HG02852 (cell line): ENCODE measurements around the gene FLAD1.
"Not testable (repeated sequence)": the region's sequence is repeated elsewhere in the genome, so short reads cannot be mapped to it uniquely, and the experiment has no call there.

ENCODE experiments used
- ATAC-seq: cut with Tn5 transposase; IDR thresholded peaks from one replicate; pipeline ENCODE4 v1.9.1; 2021; ENCODE audit warnings: mild to moderate bottlenecking, moderate library complexity; ENCODE audit not compliant: unreplicated experiment

Gene FLAD1

DNA sequence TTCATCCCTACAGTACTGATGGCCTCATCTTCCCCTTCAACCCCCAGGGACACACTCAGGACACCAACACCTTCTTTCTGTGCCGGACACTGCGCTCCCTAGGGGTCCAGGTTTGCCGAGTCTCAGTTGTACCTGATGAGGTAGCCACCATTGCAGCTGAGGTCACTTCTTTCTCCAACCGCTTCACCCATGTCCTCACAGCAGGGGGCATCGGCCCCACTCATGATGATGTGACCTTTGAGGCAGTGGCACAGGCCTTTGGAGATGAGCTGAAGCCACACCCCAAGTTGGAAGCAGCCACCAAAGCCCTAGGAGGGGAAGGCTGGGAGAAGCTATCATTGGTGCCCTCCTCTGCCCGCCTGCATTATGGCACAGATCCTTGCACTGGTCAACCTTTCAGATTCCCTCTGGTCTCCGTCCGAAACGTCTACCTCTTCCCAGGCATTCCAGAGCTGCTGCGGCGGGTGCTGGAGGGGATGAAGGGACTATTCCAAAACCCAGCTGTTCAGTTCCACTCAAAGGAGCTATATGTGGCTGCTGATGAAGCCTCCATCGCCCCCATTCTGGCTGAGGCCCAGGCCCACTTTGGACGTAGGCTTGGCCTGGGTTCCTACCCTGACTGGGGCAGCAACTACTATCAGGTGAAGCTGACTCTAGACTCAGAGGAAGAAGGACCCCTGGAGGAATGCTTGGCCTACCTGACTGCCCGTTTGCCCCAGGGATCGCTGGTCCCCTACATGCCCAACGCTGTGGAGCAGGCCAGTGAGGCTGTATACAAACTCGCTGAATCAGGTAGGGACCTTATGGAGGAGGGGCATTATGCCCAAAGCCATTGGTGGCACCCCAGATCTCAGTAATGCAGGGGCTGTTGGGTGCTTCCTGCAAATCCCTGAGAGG, 5.2 kb downstream of the FLAD1 start:
- ATAC-seq = no peak

DNA sequence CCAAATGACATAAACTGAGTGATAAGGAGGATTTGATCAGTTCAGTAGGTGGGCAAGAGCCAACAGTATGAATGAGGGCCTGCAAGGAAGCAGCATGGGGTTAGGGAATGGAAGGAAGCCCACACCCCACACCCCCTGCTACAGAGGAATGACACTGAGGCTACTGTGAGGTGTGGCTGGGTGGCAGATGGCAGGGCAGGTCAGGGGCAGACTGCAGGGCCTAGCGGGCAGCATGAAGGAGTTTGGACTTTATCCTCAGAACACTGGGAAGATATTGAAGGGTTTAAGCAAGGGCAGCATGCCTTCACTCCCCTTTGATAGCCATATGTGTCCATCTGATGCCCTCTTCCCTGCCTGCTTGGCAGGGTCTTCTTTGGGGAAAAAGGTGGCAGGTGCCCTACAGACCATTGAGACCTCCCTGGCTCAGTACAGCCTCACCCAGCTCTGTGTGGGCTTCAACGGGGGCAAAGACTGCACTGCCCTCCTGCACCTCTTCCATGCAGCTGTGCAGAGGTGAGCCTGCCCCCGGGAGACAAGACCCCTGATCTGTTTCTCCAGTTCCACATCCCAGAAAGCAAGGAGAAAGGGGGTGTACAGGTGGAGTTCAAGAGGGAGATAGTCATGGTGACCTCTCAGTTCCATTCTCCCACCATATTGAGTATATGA, 6.2 kb downstream of the FLAD1 start:
- no peak for ATAC-seq

DNA sequence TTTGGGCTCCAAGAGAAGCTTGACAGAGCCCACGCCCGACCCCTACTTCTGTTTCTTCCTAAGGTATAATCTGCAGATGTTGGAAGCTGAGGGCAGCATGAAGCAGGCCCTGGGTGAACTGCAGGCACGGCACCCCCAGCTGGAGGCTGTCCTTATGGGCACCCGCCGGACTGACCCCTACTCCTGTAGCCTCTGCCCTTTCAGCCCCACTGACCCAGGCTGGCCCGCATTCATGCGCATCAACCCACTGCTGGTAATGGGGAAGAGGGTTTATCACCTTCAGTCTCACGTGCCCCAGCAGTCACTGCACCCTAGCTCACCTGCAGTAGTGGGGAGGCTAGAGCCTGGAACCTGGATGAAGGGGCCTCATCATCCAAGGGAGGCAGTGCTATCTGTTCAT, 7.1 kb downstream of the FLAD1 start:
- no peak for ATAC-seq

DNA sequence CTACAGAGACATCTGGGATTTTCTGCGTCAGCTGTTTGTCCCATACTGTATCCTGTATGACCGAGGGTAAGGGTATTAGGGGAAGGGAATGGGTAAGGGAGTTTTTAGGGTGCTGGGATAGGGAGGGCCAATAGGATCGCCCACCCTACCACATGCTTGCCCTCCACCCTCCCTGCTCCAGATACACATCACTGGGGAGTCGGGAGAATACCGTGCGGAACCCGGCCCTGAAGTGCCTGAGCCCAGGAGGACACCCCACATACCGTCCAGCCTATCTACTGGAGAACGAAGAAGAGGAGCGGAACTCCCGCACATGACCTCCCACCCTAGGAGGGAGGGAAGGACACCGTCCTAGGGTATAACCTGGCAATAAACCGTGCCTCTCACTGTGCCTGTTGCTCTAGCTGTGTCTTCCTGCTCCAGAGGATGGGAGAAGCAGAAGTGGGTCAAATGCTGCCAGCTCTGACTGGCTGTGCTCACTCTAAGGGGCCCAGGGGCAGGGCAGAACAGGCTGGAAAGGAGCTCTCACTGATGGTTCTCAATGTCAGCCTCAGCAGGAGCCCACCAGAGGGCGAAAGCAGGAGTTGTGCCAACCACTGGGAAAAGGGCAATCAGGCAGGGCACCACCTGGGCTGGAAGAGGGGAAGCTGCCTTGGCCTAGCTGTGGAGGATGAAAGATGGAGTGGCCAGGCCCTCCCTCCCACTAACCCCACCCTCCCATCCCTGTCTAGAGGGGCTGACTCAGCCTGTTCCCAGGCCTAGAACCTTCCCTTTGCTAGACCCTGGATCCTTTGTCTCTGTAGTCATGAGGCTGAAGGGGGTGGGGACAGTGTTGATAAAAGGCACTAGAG, 9.8 kb downstream of the FLAD1 start:
- ATAC-seq = no peak

DNA sequence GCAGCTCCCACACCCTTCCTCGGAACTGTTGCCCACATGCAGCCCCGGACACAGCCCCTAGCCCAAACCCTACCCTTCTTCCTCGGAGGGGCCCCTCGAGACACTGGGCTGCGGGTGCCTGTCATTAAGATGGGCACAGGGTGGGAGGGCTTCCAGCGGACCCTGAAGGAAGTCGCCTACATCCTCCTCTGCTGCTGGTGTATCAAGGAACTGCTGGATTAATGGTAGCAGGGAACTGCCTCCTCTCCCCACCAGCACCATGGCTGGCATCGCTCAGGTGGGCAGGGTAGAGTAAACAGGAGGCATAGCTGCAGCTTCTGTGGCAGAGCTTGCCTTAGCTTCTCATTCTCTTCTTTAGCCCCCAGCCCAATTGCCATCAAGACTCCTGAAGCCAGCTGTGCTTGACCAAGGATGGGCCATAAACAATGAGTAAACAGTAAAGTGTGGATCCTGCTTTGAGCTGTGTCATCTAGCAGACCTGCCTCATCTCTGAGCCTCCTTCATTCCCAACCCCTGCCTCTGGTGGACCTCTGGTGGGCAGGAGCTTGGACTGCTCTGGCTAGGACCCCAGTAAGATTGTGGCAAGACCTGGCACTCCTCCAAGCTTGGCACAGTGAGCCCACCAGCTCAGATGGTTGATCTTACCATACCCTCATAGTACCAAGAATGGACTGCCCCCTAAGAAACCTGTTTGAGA, 10.6 kb downstream of the FLAD1 start, which contains the start of gene LENEP:
Gene LENEP, plus strand, starts transcription at position 15 of the 697 bp plus-strand sequence. Its CDS starts 22 bp downstream, at position 37.
- no peak for ATAC-seq

DNA sequence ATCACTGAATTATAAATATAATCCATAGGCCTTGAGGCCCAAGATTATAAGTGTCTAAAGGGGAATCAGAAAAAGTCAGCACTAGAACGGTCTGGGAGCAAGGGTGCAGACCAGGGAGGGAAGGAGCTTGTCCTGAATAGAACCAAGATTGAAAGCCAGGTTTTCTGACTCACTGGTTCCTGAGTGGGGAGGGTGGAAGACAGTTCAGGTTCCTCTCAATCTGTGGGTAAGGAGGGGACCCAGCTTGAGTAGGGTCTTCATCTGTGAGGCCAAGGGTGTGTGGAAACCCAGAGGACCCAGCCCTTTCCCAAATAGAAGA, 11.1 kb downstream of the FLAD1 start:
- ATAC-seq = no peak

DNA sequence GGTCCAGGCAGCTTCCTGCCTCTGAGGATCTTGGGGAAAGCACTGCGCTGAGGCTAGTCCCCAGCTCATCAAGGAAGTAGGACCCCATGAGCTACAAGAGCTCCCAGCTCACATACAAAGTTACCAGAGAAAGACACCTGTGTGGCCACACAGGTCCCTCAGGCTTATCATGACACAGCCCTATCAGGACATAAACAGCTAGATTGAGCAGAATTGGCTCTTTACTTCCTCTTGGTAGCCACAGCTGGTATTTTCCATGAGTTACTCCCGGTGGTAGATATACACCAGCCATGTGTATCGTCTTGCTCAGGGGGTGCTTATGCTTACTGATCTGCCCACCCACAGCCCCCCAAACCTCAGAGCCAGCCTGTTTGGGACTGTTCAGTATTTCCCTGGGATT, 11.4 kb downstream of the FLAD1 start:
- ATAC-seq = no peak

DNA sequence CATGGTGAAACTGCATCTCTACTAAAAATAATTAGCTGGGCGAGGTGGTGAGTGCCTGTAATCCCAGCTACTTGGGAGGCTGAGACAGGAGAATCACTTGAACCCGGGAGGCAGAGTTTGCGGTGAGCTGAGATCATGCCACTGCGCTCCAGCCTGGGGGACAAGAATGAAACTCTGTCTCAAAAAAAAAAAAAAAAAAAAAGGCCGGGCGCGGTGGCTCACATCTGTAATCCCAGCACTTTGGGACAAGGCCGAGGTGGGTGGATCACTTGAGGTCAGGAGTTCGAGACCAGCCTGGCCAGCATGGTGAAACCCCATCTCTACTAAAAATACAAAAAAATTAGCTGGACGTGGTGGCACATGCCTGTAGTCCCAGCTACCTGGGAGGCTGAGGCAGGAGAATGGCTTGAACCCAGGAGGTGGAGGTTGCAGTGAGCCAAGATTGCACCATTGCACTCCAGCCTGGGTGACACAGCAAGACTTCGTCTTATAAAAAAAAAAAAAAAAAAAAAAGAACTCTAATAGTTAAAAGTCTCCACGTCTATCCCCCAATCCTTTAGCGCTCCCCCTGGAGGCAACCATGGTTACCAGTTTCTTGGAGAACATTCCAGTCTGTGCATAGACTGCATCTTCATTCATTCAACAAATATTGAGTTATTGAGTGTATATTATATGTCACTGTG, 12.3 kb downstream of the FLAD1 start:
- not testable (repeated sequence) for ATAC-seq

DNA sequence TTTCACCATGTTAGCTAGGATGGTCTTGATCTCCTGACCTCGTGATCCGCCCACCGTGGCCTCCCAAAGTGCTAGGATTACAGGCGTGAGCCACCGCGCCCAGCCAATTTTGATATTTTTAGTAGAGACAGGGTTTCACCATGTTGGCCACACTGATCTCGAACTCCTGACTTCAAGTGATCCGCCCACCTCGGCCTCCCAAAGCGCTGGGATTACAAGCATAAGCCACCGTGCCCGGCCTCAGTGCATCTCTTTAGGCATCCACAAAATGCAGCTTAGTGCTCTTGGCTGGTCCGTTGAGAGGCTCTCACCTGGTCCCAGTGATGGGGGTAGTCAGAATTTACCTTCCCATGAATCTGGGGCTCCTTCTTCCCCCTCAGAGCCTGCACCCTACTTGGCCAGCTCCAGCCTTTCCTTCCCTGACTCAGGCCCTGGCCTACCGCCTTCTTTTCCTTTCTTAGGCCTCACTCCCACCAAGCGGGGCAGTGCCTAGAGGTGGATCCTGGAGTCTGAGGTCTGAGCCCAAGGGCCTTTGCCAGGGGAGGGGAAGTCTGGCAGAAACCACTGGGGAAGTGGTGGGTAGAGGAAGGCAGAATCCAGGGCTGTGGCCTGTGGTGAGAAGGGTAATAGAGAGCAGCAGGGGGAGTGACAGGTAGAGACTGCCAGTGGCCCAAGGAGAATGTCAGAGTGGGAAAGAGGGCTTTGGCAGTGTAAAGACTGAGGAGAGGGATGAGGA, 14.0 kb downstream of the FLAD1 start:
- no peak for ATAC-seq

DNA sequence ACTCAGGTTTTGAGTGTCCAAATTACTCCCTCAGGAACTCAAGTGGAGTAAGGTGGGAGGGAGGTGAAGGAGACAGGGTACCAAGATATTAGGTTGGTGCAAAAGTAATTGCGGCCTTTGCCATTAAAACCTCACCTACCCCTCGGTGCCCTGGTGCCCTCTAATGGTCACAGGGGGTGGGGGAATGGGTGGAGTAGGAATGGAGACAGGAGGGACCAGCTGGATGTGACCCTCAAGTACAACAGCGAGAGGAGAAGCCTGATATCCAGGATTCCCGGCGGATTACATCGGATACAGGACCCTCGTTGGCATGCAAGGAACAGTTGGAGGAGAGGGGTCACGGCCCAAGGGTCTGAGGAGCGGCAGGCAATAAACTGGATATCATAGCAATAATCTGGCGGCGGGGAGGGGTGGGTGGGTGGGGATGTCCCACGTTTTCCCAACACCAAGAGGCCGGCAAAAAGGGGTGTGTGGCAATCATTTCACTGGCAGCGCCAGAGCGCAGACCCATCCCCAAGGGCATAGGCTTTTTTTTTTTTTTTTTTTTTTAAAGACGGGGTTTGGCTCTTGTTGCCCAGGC, 15.1 kb downstream of the FLAD1 start:
- ATAC-seq = no peak

DNA sequence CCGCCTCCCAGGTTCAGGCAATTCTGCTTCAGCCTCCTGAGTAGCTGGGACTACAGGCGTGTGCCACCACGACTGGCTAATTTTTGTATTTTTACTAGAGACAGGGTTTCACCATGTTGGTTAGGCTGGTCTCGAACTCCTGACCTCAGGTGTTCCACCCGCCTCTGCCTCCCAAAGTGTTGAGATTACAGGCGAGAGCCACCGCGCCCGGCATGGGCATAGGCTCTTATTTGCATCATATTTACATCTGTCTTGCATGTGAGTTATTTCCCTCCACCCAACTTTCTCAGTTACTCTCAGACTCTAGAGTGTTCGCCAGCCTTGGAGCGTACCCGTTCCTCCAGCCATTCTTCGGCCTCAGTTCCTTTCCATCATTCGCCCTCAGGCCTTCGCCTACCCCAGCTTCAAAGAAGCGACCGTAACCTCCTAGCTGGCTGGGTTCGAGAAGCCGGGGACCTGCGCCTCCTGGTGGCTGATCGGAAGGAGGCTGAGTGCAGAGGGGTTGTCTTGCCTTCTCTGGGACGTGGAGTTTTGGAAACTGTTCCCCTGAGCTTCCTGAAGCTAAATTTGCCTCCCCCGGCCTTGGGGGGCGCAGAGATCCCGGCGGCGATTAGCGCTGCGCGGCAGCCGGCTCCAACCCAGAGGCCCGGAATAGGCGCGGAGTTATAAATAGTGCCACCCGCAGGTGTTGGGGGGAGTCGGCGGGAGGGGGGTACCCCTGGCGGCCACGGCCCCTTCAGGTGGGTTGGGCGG, 15.8 kb downstream of the FLAD1 start:
- ATAC-seq = no peak

DNA sequence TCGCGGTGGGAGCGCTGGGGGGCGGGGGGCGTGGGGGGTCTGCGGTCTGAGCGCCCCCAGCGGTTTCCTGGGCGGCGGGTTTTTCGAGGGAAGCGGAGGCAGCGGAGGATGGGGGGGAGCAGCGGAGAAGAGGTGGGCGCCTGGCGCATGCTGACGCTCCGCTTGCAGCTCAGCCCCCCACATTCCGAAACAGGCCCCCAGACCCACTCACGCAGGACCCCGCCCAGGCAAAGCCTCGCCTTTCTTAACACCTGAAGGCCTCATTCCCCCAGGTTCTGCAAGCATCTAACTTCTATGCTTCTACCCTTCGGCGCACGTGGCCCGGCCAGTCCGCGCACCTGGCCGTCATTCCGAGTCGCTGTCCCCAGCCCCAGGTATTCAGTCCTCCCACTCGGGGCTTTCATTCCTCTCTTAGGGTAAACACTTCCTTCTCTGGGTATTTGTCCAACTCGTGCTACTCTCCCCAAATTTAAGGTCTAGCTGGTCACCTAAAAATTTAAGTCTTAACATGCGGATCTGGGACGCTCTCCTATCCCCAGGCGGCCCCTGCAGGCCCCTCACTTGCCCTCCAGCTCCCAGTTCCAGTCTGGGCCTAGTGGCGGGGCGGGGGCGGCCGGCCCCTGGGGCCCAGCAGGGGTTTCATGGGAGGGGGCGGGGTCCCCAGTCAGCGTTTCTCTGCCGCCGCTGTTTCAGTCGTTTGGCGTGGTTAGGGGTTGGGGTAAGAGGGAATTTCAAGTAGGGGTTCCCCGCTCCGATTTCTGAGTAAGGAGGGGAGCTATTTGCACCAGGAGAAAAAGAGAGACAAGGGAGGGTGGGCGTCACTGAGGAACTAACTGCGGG, 16.6 kb downstream of the FLAD1 start:
- no peak for ATAC-seq

DNA sequence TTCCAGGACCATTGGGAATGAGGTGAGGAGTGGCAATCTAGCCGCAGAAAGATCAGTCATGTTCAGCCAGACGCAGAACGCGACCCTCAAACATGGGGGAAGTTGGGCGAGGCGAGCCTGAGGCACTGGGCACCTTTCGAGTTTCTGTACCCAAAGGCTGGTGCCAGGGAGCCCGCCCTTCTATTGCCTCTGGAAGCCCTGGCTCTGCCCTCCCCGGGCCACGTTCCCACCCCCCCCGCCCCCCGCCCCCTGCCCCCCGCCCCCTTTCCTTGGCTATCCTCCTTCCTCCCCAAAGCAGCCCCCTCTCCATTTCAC, 17.2 kb downstream of the FLAD1 start:
- no peak for ATAC-seq

DNA sequence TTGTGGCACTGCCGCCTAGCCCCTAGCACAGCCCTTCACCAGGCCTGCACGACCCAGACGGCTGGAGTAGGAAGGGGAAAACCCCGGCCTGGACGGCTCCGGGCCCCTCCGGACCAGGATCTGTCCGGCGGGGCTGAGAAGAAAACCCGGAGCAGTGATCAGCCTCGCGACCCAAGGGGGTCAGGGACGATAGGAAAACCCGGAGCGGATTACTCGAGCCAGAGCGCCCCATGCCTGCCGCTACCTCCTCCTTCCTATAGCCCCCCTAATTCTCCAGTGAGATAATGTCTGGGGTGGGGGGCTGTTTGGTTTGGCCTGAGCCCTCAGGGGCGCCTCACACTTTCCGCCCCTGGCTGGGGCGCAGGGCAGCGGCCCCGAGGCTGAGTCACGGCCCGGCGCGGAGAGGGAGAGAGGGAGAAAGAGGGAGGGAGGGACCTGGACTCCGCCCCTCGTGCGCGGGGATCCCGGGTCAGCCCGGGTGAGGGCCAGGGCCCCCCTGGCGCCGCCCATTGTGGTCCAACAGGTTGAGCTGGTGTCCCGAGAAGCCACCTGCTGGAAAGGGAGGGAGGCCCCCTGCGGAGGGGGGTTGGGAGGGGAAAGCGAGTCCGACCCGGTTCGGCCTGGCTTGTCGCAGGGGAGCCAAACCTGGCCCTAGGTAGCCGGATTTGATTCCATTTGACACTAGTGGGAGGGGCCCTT, 17.7 kb downstream of the FLAD1 start:
- peak; percentile 43 for ATAC-seq

DNA sequence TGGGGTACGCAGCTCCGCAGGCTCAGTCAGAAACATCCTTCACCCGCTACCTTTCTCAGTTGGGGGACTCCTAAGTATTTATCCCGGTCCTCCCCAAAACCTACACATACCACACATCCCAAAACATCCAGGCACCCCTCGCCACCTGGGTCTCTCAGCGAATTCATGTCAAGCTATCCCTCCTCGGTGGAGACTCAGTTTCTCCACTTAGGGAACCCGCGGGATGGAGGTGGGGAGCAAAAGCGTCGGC, 18.2 kb downstream of the FLAD1 start:
- ATAC-seq = no peak

DNA sequence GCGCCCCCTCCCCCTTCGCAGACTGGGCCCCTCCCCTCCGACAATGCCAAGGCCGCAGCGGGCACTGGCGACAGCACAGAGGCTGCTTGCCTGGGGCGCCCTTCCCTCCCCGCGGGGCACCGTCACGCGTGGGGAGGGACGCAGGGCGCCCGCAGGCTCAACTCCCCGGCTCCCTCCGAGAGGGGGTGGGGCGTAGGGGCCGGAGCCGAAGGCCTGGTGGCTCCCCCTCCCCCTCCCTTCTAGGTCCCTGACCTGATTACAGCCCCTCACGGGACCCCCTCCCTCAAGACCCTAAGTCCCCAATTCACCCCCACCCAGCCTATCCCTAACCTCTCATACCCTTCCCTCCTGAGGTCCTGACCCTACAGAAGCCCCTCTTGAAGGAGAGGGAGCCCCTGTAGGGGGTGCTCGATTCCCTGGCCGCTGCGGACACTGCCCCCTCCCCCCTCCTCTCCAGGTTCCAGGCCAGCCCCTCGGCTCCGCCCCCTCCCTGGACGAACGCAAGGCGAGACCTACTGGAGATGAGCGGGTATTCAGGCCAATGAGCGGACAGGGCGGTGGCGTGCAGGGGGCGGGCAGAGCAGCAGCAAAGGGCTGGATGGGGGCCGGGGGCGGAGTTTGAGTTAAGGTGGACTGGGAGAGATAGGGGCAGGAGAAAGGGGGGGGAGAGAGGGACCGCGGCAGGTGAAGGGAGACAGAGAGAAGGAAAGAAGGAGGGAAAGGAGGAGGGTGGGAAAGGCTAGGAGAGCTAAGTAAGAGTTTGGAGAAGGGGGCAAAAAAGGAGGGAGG, 18.7 kb downstream of the FLAD1 start:
- peak; percentile 46 for ATAC-seq
